22Rv1 (cell line): ENCODE data around the gene AKAP6.

Experiments used
- CTCF ChIP-seq: fragments of 450-650 bp; IDR thresholded peaks from 2 replicates; pipeline ENCODE4 v1.5.1; 2017; ENCODE audit warnings: mild to moderate bottlenecking
- ZFX ChIP-seq: fragments of 450-650 bp; IDR thresholded peaks from 2 replicates; pipeline ENCODE4 v1.6.1; 2017; ENCODE audit warnings: antibody characterized with exemption, borderline replicate concordance

GRCh38 chr14:32552766-32553165 lies 223.7 kb downstream of the AKAP6 start:
- TF ChIP-seq CTCF (no peak), ZFX (no peak)
